ENCODE results near the gene EFCAB12.
"Not testable (repeated sequence)": the region's sequence is repeated elsewhere in the genome, so short reads cannot be mapped to it uniquely, and the experiment has no call there.

DNA sequence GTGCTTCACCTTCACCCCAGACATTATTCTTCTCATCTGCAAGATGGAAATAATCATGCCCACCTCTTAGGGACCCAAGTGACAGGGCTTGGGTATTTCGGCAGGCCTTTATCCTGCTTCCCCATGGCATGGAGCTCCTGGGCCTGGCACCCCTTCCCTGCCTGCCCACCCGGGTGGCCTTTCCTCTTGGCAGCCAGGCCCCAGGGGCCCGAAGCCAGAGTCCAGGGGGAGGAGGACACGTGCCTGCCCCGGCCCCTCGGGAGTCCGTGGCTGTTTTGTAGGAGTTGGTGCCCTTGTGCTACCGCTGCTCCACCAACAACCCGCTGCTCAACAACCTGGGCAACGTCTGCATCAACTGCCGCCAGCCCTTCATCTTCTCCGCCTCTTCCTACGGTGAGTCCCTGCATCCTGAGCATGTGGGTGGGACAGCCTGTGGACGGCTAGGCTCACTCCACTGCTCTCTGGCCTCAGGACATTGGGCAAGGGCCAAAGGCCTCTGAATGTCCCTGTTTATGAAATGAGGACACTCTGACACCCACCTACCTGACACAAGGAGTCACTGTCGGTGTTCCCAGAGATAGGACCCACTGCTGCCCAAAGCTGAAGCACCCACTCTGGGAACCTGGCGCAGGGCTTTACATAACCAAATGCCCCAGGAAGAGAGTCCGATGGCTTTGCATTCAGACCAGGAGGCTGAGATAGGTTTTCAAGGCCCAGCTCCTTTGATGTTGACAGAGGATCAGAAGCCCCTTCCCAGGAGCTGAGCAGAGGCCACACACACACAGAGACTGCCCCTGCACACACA lies 34.5 kb downstream of the EFCAB12 start:
- TF ChIP-seq, protein P1, sequence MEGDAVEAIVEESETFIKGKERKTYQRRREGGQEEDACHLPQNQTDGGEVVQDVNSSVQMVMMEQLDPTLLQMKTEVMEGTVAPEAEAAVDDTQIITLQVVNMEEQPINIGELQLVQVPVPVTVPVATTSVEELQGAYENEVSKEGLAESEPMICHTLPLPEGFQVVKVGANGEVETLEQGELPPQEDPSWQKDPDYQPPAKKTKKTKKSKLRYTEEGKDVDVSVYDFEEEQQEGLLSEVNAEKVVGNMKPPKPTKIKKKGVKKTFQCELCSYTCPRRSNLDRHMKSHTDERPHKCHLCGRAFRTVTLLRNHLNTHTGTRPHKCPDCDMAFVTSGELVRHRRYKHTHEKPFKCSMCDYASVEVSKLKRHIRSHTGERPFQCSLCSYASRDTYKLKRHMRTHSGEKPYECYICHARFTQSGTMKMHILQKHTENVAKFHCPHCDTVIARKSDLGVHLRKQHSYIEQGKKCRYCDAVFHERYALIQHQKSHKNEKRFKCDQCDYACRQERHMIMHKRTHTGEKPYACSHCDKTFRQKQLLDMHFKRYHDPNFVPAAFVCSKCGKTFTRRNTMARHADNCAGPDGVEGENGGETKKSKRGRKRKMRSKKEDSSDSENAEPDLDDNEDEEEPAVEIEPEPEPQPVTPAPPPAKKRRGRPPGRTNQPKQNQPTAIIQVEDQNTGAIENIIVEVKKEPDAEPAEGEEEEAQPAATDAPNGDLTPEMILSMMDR (conservative IDR thresholded peaks at IDR 0.05; ENCODE audit: low read length) = not testable (repeated sequence)
- not testable (repeated sequence) for TF ChIP-seq EZH2phosphoT487 (IDR thresholded peaks at IDR 0.05; ENCODE audit: borderline replicate concordance, low read depth, low read length)
